Activated gamma-delta T cell (primary cell): ENCODE results near the gene BCKDHB.

Source experiments
- DNase-seq: peaks from one replicate; lab custom pipeline; 2025; lab: John Stamatoyannopoulos, UW

BCKDHB gene

GRCh38 chr6:80151635-80152034, 45.2 kb downstream of the BCKDHB start:
- no peak for DNase-seq

- no peak for DNase-seq
Observed at GRCh38 chr6:80154160-80154559, 47.7 kb downstream of the BCKDHB start.

- DNase-seq = no peak
Observed at GRCh38 chr6:80156221-80156620, 49.8 kb downstream of the BCKDHB start.

GRCh38 chr6:80158478-80158989, 52.1 kb downstream of the BCKDHB start:
- DNase-seq = no peak

GRCh38 chr6:80161434-80161833, 55.0 kb downstream of the BCKDHB start:
- no peak for DNase-seq

GRCh38 chr6:80163754-80164187, 57.3 kb downstream of the BCKDHB start:
- DNase-seq = no peak

GRCh38 chr6:80165143-80165542, 58.7 kb downstream of the BCKDHB start:
- DNase-seq = no peak

- no peak for DNase-seq
Observed at GRCh38 chr6:80165819-80166218, 59.3 kb downstream of the BCKDHB start.

GRCh38 chr6:80170433-80170832, 64.0 kb downstream of the BCKDHB start:
- no peak for DNase-seq

GRCh38 chr6:80173411-80173810, 66.9 kb downstream of the BCKDHB start:
- no peak for DNase-seq

- DNase-seq = no peak
Observed at GRCh38 chr6:80174900-80175572, 68.6 kb downstream of the BCKDHB start.

- DNase-seq = no peak
Observed at GRCh38 chr6:80179695-80180094, 73.2 kb downstream of the BCKDHB start.

GRCh38 chr6:80181352-80182081, 75.0 kb downstream of the BCKDHB start:
- DNase-seq = no peak

GRCh38 chr6:80182308-80182707, 75.8 kb downstream of the BCKDHB start:
- no peak for DNase-seq

GRCh38 chr6:80183019-80183795, 76.7 kb downstream of the BCKDHB start:
- DNase-seq = no peak

GRCh38 chr6:80185492-80185891, 79.0 kb downstream of the BCKDHB start:
- no peak for DNase-seq

GRCh38 chr6:80186082-80186481, 79.6 kb downstream of the BCKDHB start:
- DNase-seq = no peak

GRCh38 chr6:80196906-80197305, 90.4 kb downstream of the BCKDHB start:
- DNase-seq = no peak

GRCh38 chr6:80197474-80197873, 91.0 kb downstream of the BCKDHB start:
- DNase-seq = no peak

GRCh38 chr6:80197986-80198385, 91.5 kb downstream of the BCKDHB start:
- no peak for DNase-seq

- DNase-seq = no peak
Observed at GRCh38 chr6:80203283-80203682, 96.8 kb downstream of the BCKDHB start.

- DNase-seq = no peak
Observed at GRCh38 chr6:80205404-80205803, 98.9 kb downstream of the BCKDHB start.

GRCh38 chr6:80206758-80207157, 100.3 kb downstream of the BCKDHB start:
- DNase-seq = no peak
